H1 (cell line): ENCODE results near the gene SEC16A. TPM values are rescaled to one million over a fixed set of nuclear protein-coding genes. Genes with fewer than 3 reads are reported as not detected.

Experiments used
- CTCF ChIA-PET: fragments of 300-600 bp; sonication (Branson Sonifier 250); formaldehyde crosslinking; loops from one replicate; lab custom pipeline; 2021; ENCODE audit not compliant: partially characterized antibody; lab: Charles Lee
- POLR2A ChIA-PET: fragments of 300-600 bp; sonication (Branson Sonifier 250); formaldehyde crosslinking; loops from one replicate; lab custom pipeline; 2021; ENCODE audit warnings: inconsistent platforms; ENCODE audit not compliant: partially characterized antibody; lab: Charles Lee
- DNase-seq, 2 experiments: peaks; one replicate each; pipeline versions ENCODE4 v3.0.0 to v3.0.0-alpha.2; 2010 to 2022; ENCODE audit warnings: low spot score in 2 of 2, low read depth in 1 of 2, mixed read lengths in 1 of 2
- FAIRE-seq: peaks from 2 replicates; lab custom pipeline; 2011; peaks lifted over from hg19 to GRCh38; lab: Jason Lieb, UNC
- H2AFZ ChIP-seq: 2 replicates; pipeline ENCODE4 v1.8.1; 2012; ENCODE audit warnings: low read length, inconsistent platforms
- H2AK5ac ChIP-seq: 2 replicates; pipeline ENCODE4 v1.6.1; 2013; ENCODE audit warnings: low read depth, low read length
- H2BK120ac ChIP-seq: replicated peaks from 2 replicates; pipeline ENCODE3; 2013; ENCODE audit warnings: low read depth, low read length, inconsistent platforms
- H2BK12ac ChIP-seq: 2 replicates; pipeline ENCODE4 v1.6.1; 2013; ENCODE audit warnings: low read depth, low read length
- H2BK15ac ChIP-seq: 2 replicates; pipeline ENCODE4 v1.6.1; 2013; ENCODE audit warnings: low read length
- H2BK20ac ChIP-seq: 2 replicates; pipeline ENCODE4 v1.6.1; 2013; ENCODE audit warnings: low read length
- H2BK5ac ChIP-seq: 2 replicates; pipeline ENCODE4 v1.6.1; 2013; ENCODE audit warnings: low read depth, low read length
- H3K14ac ChIP-seq: 2 replicates; pipeline ENCODE4 v1.6.1; 2013; ENCODE audit warnings: inconsistent platforms; ENCODE audit not compliant: insufficient read length
- H3K18ac ChIP-seq: 2 replicates; pipeline ENCODE4 v1.6.1; 2013; ENCODE audit warnings: low read length; ENCODE audit errors: extremely low read depth
- H3K23ac ChIP-seq: 2 replicates; pipeline ENCODE4 v1.6.1; 2013; ENCODE audit warnings: inconsistent platforms; ENCODE audit not compliant: insufficient read length
- H3K23me2 ChIP-seq: 2 replicates; pipeline ENCODE4 v1.6.1; 2013; ENCODE audit warnings: low read depth, low read length
- H3K27ac ChIP-seq: 2 replicates; pipeline ENCODE4 v1.6.1; 2011; ENCODE audit warnings: low read depth, low read length, inconsistent platforms
- H3K27me3 ChIP-seq, 4 experiments: replicated peaks in 1 of 4; 1 replicate in 1 of 4; 2 replicates in 3 of 4; pipeline versions ENCODE4 v1.6.1 to v1.8.1; 2011 to 2013; ENCODE audit warnings: low read length in 3 of 4, mild to moderate bottlenecking in 3 of 4, inconsistent platforms in 2 of 4, mixed read lengths in 2 of 4, moderate library complexity in 1 of 4; ENCODE audit not compliant: control insufficient read depth in 3 of 4, insufficient read depth in 3 of 4; ENCODE audit errors: extremely low read depth in 1 of 4
- H3K36me3 ChIP-seq, 4 experiments: 2 replicates each; pipeline versions ENCODE4 v1.6.1 to v1.8.1; 2011 to 2013; ENCODE audit warnings: mild to moderate bottlenecking in 4 of 4, low read length in 3 of 4, moderate library complexity in 2 of 4, control low read depth in 1 of 4, inconsistent platforms in 1 of 4; ENCODE audit not compliant: insufficient read depth in 4 of 4, control insufficient read depth in 2 of 4
- H3K4ac ChIP-seq: replicated peaks from 2 replicates; pipeline ENCODE3; 2013; ENCODE audit warnings: low read length, low read depth, mixed read lengths, inconsistent platforms; ENCODE audit not compliant: insufficient read length
- H3K4me1 ChIP-seq, 4 experiments: replicated peaks in 1 of 4; 1 replicate in 1 of 4; 2 replicates in 3 of 4; pipeline versions ENCODE4 v1.6.1 to v1.8.1; 2011 to 2013; ENCODE audit warnings: low read length in 3 of 4, inconsistent platforms in 2 of 4, mixed read lengths in 1 of 4; ENCODE audit not compliant: insufficient read depth in 4 of 4, control insufficient read depth in 3 of 4
- H3K4me2 ChIP-seq, 2 experiments: 2 replicates each; pipeline versions ENCODE4 v1.6.1 to v1.8.1; 2011 to 2013; ENCODE audit warnings: low read depth in 2 of 2, low read length in 2 of 2, control low read depth in 1 of 2, inconsistent platforms in 1 of 2, mild to moderate bottlenecking in 1 of 2; ENCODE audit not compliant: insufficient read depth in 1 of 2
- H3K4me3 ChIP-seq, 4 experiments: fragments of 200-600, 300-600 bp in 1 of 4; sonication (generic), shearing (Covaris generic), sonication (Bioruptor Twin) in 1 of 4; 2 replicates each; pipeline versions ENCODE4 v1.5.1 to v1.8.1; 2011 to 2016; ENCODE audit warnings: low read length in 4 of 4, low read depth in 3 of 4, control low read depth in 2 of 4, inconsistent platforms in 2 of 4, mild to moderate bottlenecking in 2 of 4, mixed read lengths in 1 of 4, moderate library complexity in 1 of 4; ENCODE audit not compliant: insufficient read depth in 2 of 4; ENCODE audit errors: extremely low read depth in 1 of 4
- H3K56ac ChIP-seq: replicated peaks from 2 replicates; pipeline ENCODE3; 2013; ENCODE audit warnings: low read depth, mild to moderate bottlenecking, mixed read lengths, low read length, inconsistent platforms; ENCODE audit not compliant: insufficient read length
- H3K79me1 ChIP-seq: 2 replicates; pipeline ENCODE4 v1.6.1; 2013; ENCODE audit warnings: low read depth, low read length, control low read depth
- H3K79me2 ChIP-seq, 2 experiments: 2 replicates each; pipeline versions ENCODE4 v1.6.1 to v1.8.1; 2012 to 2013; ENCODE audit warnings: low read length in 2 of 2, mild to moderate bottlenecking in 2 of 2, inconsistent platforms in 1 of 2; ENCODE audit not compliant: insufficient read depth in 2 of 2, control insufficient read depth in 1 of 2
- H3K9ac ChIP-seq, 4 experiments: replicated peaks in 1 of 4; 1 replicate in 1 of 4; 2 replicates in 3 of 4; pipeline versions ENCODE4 v1.6.1 to v1.8.1; 2011 to 2013; ENCODE audit warnings: low read depth in 3 of 4, low read length in 3 of 4, control low read depth in 2 of 4, mild to moderate bottlenecking in 2 of 4, moderate library complexity in 2 of 4, inconsistent platforms in 1 of 4; ENCODE audit errors: extremely low read depth in 1 of 4
- H3K9me3 ChIP-seq, 2 experiments: 2 replicates each; pipeline versions ENCODE4 v1.6.1 to v1.8.1; 2012 to 2013; ENCODE audit warnings: mild to moderate bottlenecking in 2 of 2, moderate library complexity in 2 of 2, control low read depth in 1 of 2, inconsistent platforms in 1 of 2, low read depth in 1 of 2, low read length in 1 of 2, mixed read lengths in 1 of 2; ENCODE audit not compliant: insufficient read depth in 2 of 2
- H4K20me1 ChIP-seq, 2 experiments: replicated peaks in 1 of 2; 2 replicates each; pipeline versions ENCODE3 to v1.8.1; 2011 to 2013; ENCODE audit warnings: inconsistent platforms in 2 of 2, low read length in 2 of 2, mild to moderate bottlenecking in 1 of 2; ENCODE audit not compliant: insufficient read depth in 2 of 2, control insufficient read depth in 1 of 2
- H4K5ac ChIP-seq: 2 replicates; pipeline ENCODE4 v1.6.1; 2013; ENCODE audit warnings: low read length, low read depth, mixed read lengths, inconsistent platforms; ENCODE audit not compliant: insufficient read length
- H4K8ac ChIP-seq: 2 replicates; pipeline ENCODE4 v1.8.0; 2013; ENCODE audit warnings: mild to moderate bottlenecking, moderate library complexity, low read length, inconsistent platforms; ENCODE audit not compliant: insufficient read depth; ENCODE audit errors: extremely low read depth
- H4K91ac ChIP-seq: replicated peaks from 2 replicates; pipeline ENCODE3; 2013; ENCODE audit warnings: low read length, mixed read lengths, inconsistent platforms; ENCODE audit not compliant: insufficient read length
- BACH1 ChIP-seq: IDR thresholded peaks from 2 replicates; pipeline ENCODE4 v1.6.1; 2012; ENCODE audit warnings: low read length, improper control_type of control experiment
- BCL11A ChIP-seq, 2 experiments: IDR thresholded peaks; one replicate each; pipeline ENCODE4 v1.6.1; 2011; ENCODE audit warnings: low read depth in 2 of 2, low read length in 2 of 2, mild to moderate bottlenecking in 2 of 2
- BRCA1 ChIP-seq: IDR thresholded peaks from 2 replicates; pipeline ENCODE4 v1.6.1; 2012; ENCODE audit warnings: low read depth, low read length, improper control_type of control experiment
- CBX5 ChIP-seq: fragments of 300-800, 300-1000 bp; sonication (generic); IDR thresholded peaks from 2 replicates; pipeline ENCODE4 v1.7.1; 2016; ENCODE audit warnings: antibody characterized with exemption, low read length, low read depth
- CBX8 ChIP-seq: fragments of 300-800, 300-1000 bp; sonication (generic); IDR thresholded peaks from 2 replicates; pipeline ENCODE4 v1.7.1; 2016; ENCODE audit warnings: low read depth, low read length, borderline replicate concordance
- CEBPB ChIP-seq: IDR thresholded peaks from 2 replicates; pipeline ENCODE4 v1.6.1; 2012; ENCODE audit warnings: low read depth, low read length
- CHD2 ChIP-seq: IDR thresholded peaks from 2 replicates; pipeline ENCODE4 v1.6.1; 2012; ENCODE audit warnings: low read length, improper control_type of control experiment
- EP300 ChIP-seq, 2 experiments: IDR thresholded peaks; 1 replicate in 1 of 2; 2 replicates in 1 of 2; pipeline ENCODE4 v1.6.1; 2011 to 2012; ENCODE audit warnings: low read depth in 2 of 2, low read length in 2 of 2, mild to moderate bottlenecking in 2 of 2, borderline replicate concordance in 1 of 2, inconsistent platforms in 1 of 2, moderate library complexity in 1 of 2
- EZH2 ChIP-seq: fragments of 200-600 bp; sonication (generic); IDR thresholded peaks from 2 replicates; pipeline ENCODE4 v1.7.1; 2012; ENCODE audit warnings: low read depth, mild to moderate bottlenecking, moderate library complexity, low read length, inconsistent platforms; ENCODE audit not compliant: severe bottlenecking
- HDAC6 ChIP-seq: IDR thresholded peaks from one replicate; pipeline ENCODE4 v1.7.1; 2012; ENCODE audit warnings: low read depth, mild to moderate bottlenecking, inconsistent platforms, low read length, moderate library complexity
- KDM4A ChIP-seq: IDR thresholded peaks from one replicate; pipeline ENCODE4 v1.7.1; 2012; ENCODE audit warnings: low read depth, mild to moderate bottlenecking, moderate library complexity, low read length, inconsistent platforms; ENCODE audit not compliant: severe bottlenecking
- SIX5 ChIP-seq: IDR thresholded peaks from 2 replicates; pipeline ENCODE4 v1.6.1; 2011; ENCODE audit warnings: mild to moderate bottlenecking, low read depth, low read length
- SUZ12 ChIP-seq: fragments of 200-600 bp; sonication (generic); IDR thresholded peaks from 2 replicates; pipeline ENCODE4 v1.6.1; 2012; ENCODE audit warnings: mild to moderate bottlenecking, inconsistent platforms, low read length, moderate library complexity, mixed read lengths
- TCF12 ChIP-seq: IDR thresholded peaks from 2 replicates; pipeline ENCODE4 v1.6.1; 2011; ENCODE audit warnings: low read depth, mild to moderate bottlenecking, low read length
- YY1 ChIP-seq: IDR thresholded peaks from 2 replicates; pipeline ENCODE4 v1.6.1; 2011; ENCODE audit warnings: low read depth, mild to moderate bottlenecking, low read length
- WGBS, 2 experiments: shearing (Covaris generic) in 1 of 2; methylation state at CpG; one replicate each; pipeline versions ENCODE4 v1.1.6 to v1.1.7; 2013 to 2015; ENCODE audit warnings: low lambda C conversion rate in 2 of 2, mixed read lengths in 2 of 2, inconsistent platforms in 1 of 2, low coverage in 1 of 2, missing lambda C conversion rate in 1 of 2; ENCODE audit not compliant: insufficient replicate concordance in 2 of 2, insufficient coverage in 1 of 2, insufficient read length in 1 of 2; ENCODE audit errors: extremely low coverage in 1 of 2, missing lambda C conversion rate in 1 of 2; 5-methylcytosine and 5-hydroxymethylcytosine counted together
- polyA plus RNA-seq, 7 experiments: library from polyadenylated mRNA; depleted of rRNA in 3 of 7; stranded (reverse) in 5 of 7; unstranded in 2 of 7; fragments of >200 nt in 5 of 7; fragments of 200-250 nt in 2 of 7; gene quantifications; 1 replicate in 5 of 7; 2 replicates in 1 of 7; 4 replicates in 1 of 7; pipeline versions ENCODE4 v1.2.1 to v1.2.3, GENCODE V29; 2011 to 2013; ENCODE audit warnings: missing spikeins in 2 of 7, mixed read lengths in 2 of 7
- total RNA-seq: library from RNA; stranded (reverse); fragmentation: NEBNext Ultra II Directional; extraction: Animal tissue kit (Norgen Biotek cat#: 25700); gene quantifications from 2 replicates; pipeline ENCODE4 v1.2.1, GENCODE V29; 2021

The SEC16A gene
- total and polyA plus RNA-seq, 2 of the 8 experiments (the other 6 are each of a cell fraction or from before 2014, with no cell fraction given) = 21.6 to 49.0 TPM

- Histone ChIP-seq H3K9me3 (no peaks in the 10 kb centered on the region), H3K79me2 (no peaks in the 10 kb centered on the region), H3K14ac (no peak overlapping the region), H2BK12ac (no peak overlapping the region), H2BK120ac (no peak overlapping the region), H3K27ac (no peak overlapping the region), H3K27me3 (no peaks in the 10 kb centered on the region), H3K9ac (no peak overlapping the region), H4K8ac (no peak overlapping the region), H3K23ac (no peak overlapping the region), H3K36me3 (peaks cover 34 to 93% (median 54%) of the 10 kb centered on the region in 4 experiments), H4K20me1 (peaks cover 2 to 19% of the 10 kb centered on the region in 2 experiments), H3K56ac (no peak overlapping the region), H3K79me1 (no peaks in the 10 kb centered on the region), H2BK15ac (no peak overlapping the region), H3K4me1 (no peaks in the 10 kb centered on the region), H4K5ac (no peak overlapping the region), H3K18ac (no peak overlapping the region), H2AFZ (no peak overlapping the region), H3K4ac (no peak overlapping the region), H4K91ac (no peak overlapping the region), H2AK5ac (no peak overlapping the region), H2BK5ac (no peak overlapping the region), H3K23me2 (no peaks in the 10 kb centered on the region), H3K4me3 (no peak overlapping the region), H2BK20ac (no peak overlapping the region), H3K4me2 (no peak overlapping the region)
- CTCF ChIA-PET = interaction anchor here (0.7 to 1.2 kb wide), 2 partner anchors 21 to 801 kb away, joined by 3 to 4 read pairs; no protein-coding TSS in a partner anchor
- POLR2A ChIA-PET = no interaction called here
- 94% methylated on average over 17 of the region's 30 CpGs; no CpG with 5 or more reads in 1 of the 2 experiments for WGBS, 2 experiments
- FAIRE-seq = no peak
- no peak for DNase-seq
- TF ChIP-seq EP300 (IDR thresholded peaks at IDR 0.05; ENCODE audit: borderline replicate concordance in 1 of 2, low read depth in 2 of 2, low read length in 2 of 2) = no peak
- TF ChIP-seq BRCA1 = no peak
- no peak for TF ChIP-seq CHD2
- no peak for TF ChIP-seq TCF12
- TF ChIP-seq BCL11A (IDR thresholded peaks at IDR 0.05; ENCODE audit: low read depth in 2 of 2, low read length in 2 of 2) = no peak
- TF ChIP-seq HDAC6 = no peak
- no peak for TF ChIP-seq KDM4A
- TF ChIP-seq YY1 = no peak
- no peak for TF ChIP-seq CEBPB
- TF ChIP-seq SUZ12 = no peak
- TF ChIP-seq EZH2 = no peak
- TF ChIP-seq SIX5 = no peak
- TF ChIP-seq BACH1 = no peak
- TF ChIP-seq CBX5 = no peak
- no peak for TF ChIP-seq CBX8
Observed at GRCh38 chr9:136506425-136506824, 23.6 kb upstream of the SEC16A start.
